Prostate gland (tissue), 2 donors: Measurements from ENCODE around the gene CD52. TPM values are rescaled to one million over a fixed set of nuclear protein-coding genes. Genes with fewer than 3 reads are reported as not detected.

Experiments used
- DNase-seq: peaks from one replicate; pipeline ENCODE4 v3.0.0-alpha.2; 2019; ENCODE audit warnings: low spot score
- H3K27ac ChIP-seq, 2 donors: fragments of 200-600 bp; sonication (generic); 2 replicates each; pipeline ENCODE4 v1.5.1; 2017 to 2019
- H3K27me3 ChIP-seq: fragments of 200-600 bp; sonication (generic); replicated peaks from 2 replicates; pipeline ENCODE4 v1.5.1; 2019; ENCODE audit not compliant: insufficient read depth
- H3K36me3 ChIP-seq, 2 donors: fragments of 200-600 bp; sonication (generic); 1 replicate in 1 of 2; 2 replicates in 1 of 2; pipeline versions ENCODE4 v1.5.1 to v1.8.1; 2017 to 2019
- H3K4me1 ChIP-seq: fragments of 200-600 bp; sonication (generic); replicated peaks from 2 replicates; pipeline ENCODE4 v1.5.1; 2019
- H3K4me3 ChIP-seq, 2 donors: fragments of 200-600 bp; sonication (generic); 2 replicates each; pipeline ENCODE4 v1.5.1; 2017 to 2019
- H3K9me3 ChIP-seq: fragments of 200-600 bp; sonication (generic); 2 replicates; pipeline ENCODE4 v1.5.1; 2017
- POLR2A ChIP-seq: fragments of 450-650 bp; IDR thresholded peaks from one replicate; pipeline ENCODE4 v1.6.1; 2016; ENCODE audit warnings: antibody characterized with exemption, mild to moderate bottlenecking
- POLR2AphosphoS5 ChIP-seq: sonication (generic); formaldehyde crosslinking; IDR thresholded peaks from one replicate; pipeline ENCODE4 v1.6.1; 2017; ENCODE audit warnings: antibody characterized with exemption
- WGBS: methylation state at CpG from one replicate; pipeline ENCODE4 v1.1.5; 2018; 5-methylcytosine and 5-hydroxymethylcytosine counted together
- intact Hi-C: fragments of 100-400 bp; cut with DNase I; formaldehyde crosslinking; loops from one replicate; pipeline ENCODE4 v1.14.2; 2022
- total RNA-seq, 2 donors: library from RNA; depleted of rRNA; stranded (reverse); fragments of >200 nt; gene quantifications; one replicate each; pipeline ENCODE4 v1.1.0, GENCODE V29; 2016
- TF ChIP-seq, protein P1 (sequence below), 4 experiments: fragments of 200-600 bp in 2 of 4; fragments of 450-650 bp in 2 of 4; sonication (generic) in 2 of 4; IDR thresholded peaks; 1 replicate in 3 of 4; 2 replicates in 1 of 4; pipeline ENCODE4 v1.5.1; 2016 to 2019; ENCODE audit warnings: antibody characterized with exemption in 4 of 4, mild to moderate bottlenecking in 2 of 4, moderate library complexity in 2 of 4

Gene CD52
- total RNA-seq, 2 donors from 2014 or later: 3.2 to 5.3 TPM

DNA sequence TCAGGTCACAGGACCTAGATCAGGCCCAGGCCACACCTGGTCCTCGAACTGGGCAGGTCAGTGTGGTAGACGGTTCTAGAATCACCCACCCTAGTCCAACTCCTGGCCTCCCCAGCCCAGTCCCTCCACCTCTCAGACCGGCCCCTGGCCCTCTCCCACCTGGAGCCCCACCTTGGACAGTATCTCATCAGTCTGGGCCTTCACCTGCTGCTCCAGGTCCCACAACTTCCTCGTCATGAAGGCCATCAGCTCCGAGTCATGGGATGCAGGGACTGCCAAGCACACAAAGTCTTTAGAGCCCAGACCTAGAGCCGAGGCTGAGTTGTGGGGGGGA lies 20.0 kb upstream of the CD52 start:
- Histone ChIP-seq H3K27me3 (no peaks in the 10 kb centered on the region), H3K4me1 (no peaks in the 10 kb centered on the region), H3K9me3 (no peaks in the 10 kb centered on the region), H3K36me3 (no peaks in the 10 kb centered on the region), H3K4me3 (no peak overlapping the region), H3K27ac (no peak overlapping the region)
- intact Hi-C loops: no loop called here
- no peak for DNase-seq
- TF ChIP-seq POLR2AphosphoS5 (no peak), POLR2A (no peak)
- TF ChIP-seq, protein P1, sequence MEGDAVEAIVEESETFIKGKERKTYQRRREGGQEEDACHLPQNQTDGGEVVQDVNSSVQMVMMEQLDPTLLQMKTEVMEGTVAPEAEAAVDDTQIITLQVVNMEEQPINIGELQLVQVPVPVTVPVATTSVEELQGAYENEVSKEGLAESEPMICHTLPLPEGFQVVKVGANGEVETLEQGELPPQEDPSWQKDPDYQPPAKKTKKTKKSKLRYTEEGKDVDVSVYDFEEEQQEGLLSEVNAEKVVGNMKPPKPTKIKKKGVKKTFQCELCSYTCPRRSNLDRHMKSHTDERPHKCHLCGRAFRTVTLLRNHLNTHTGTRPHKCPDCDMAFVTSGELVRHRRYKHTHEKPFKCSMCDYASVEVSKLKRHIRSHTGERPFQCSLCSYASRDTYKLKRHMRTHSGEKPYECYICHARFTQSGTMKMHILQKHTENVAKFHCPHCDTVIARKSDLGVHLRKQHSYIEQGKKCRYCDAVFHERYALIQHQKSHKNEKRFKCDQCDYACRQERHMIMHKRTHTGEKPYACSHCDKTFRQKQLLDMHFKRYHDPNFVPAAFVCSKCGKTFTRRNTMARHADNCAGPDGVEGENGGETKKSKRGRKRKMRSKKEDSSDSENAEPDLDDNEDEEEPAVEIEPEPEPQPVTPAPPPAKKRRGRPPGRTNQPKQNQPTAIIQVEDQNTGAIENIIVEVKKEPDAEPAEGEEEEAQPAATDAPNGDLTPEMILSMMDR (IDR thresholded peaks at IDR 0.05): no peak
- 89% methylated on average over 3 of the region's 6 CpGs for WGBS

DNA sequence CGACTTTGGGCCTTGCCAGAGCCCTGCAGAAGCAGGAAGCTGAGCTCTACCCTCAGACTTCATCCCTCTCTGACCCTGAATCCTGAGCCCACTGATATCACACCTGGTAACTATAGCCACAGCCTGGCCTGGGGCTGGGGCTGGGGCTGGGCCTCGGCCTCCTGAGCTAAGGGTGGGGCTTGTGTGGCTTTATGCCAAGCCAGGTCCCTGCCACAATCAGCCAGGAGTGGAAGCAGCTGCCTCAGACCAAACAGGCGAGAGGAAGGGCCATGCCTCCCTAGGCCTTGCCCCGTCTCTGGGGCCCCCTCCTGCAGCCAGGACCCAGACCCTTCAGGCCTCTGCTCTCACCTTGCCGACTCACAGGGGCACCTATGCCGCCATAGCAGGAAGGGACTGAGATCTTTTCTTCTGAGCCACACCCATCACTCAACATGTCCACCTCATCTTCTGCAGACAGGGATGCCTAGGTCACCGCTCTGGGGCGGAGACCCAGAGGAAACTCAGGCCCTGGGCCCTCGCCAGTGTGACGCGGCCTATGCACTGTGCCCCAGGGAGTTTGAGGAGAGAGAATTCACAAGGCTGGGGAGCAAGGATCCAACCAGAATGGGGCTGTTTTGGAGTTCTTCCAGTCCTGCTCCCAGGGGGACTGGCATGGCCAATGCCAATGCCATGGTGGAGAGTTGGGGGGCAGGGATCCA lies 17.0 kb upstream of the CD52 start:
- Histone ChIP-seq H3K27me3 (no peaks in the 10 kb centered on the region), H3K4me3 (no peak overlapping the region), H3K36me3 (no peaks in the 10 kb centered on the region), H3K27ac (no peak overlapping the region), H3K9me3 (no peaks in the 10 kb centered on the region), H3K4me1 (no peaks in the 10 kb centered on the region)
- WGBS: 83% methylated on average over 9 of the region's 11 CpGs
- TF ChIP-seq, protein P1 (IDR thresholded peaks at IDR 0.05): no peak
- TF ChIP-seq POLR2AphosphoS5 (no peak), POLR2A (no peak)
- intact Hi-C loops: no loop called here
- no peak for DNase-seq

DNA sequence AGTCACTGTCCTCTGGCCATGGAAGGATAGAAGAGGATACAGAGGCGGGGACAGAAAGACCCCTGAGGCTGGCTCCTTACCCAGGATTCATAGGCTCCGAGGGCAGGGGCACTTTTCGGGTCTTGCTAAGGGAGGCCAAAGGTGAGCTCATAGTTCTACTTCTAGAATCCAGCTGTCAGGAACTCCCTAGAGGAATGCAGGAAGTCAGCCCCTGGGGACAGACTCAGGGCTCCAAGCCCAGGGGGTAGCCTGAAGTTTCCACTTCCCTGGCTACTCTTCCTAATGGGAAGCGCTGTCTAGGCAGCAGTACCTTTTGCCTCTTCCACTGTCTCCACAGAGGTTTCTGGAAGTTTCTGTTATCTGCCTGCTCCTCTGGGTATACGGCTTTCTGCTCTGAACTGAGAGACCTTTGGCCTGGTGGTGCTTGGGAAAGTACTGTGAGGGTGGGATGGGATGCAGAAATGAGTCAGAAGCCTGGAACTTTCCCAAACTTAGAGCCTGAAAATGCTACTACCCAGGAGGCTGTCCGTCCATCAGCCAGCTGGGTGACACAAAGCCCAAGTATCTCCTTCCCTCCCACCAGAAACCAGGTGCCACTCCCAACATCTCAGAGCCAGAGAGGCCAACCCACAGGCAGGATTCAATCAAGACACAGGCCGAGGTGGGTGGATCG lies 14.9 kb upstream of the CD52 start:
- Histone ChIP-seq H3K4me3 (no peak overlapping the region), H3K36me3 (no peaks in the 10 kb centered on the region), H3K9me3 (no peaks in the 10 kb centered on the region), H3K27ac (no peak overlapping the region), H3K4me1 (no peaks in the 10 kb centered on the region), H3K27me3 (no peaks in the 10 kb centered on the region)
- no peak for TF ChIP-seq POLR2A
- DNase-seq: no peak
- 78% methylated on average over 8 of the region's 8 CpGs for WGBS
- intact Hi-C loops: no loop called here

DNA sequence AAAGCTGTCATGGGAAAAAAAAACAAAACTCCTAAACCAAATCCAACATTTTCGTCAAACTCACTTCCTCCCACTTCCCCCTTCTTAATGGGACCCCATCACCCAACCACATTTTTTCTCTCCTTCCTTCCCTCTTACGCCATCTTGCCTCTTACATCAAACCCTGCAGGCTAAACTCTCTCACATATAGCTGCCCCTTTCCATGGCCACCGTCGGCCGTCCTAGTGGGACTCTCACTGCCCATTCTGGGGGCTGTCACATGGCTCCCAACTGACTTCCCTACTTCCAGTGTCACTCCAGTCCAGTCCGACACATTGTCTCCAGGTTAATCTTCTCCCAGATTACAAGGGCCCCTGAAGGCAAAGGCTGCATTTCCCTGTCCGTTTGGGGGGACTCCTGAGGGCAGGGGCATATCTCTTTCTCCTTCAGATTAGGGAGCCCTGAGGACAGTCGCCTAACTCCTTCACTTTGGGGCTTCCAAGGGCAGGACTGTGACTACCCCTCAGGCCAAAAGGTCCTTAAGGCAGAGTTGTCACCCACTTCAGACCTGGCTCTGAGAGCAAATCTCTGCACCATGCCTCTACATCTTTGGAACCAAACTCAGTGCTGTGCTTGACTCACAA lies 12.0 kb upstream of the CD52 start:
- Histone ChIP-seq H3K36me3 (no peaks in the 10 kb centered on the region), H3K4me1 (no peaks in the 10 kb centered on the region), H3K9me3 (no peaks in the 10 kb centered on the region), H3K27ac (no peak overlapping the region), H3K4me3 (peak overlapping the region; percentile 65 to 80), H3K27me3 (no peaks in the 10 kb centered on the region)
- WGBS: 13% methylated on average over 8 of the region's 8 CpGs
- no peak for DNase-seq
- no peak for TF ChIP-seq POLR2AphosphoS5
- TF ChIP-seq, protein P1 (IDR thresholded peaks at IDR 0.05): no peak
- TF ChIP-seq POLR2A: no peak
- intact Hi-C loops: no loop called here

DNA sequence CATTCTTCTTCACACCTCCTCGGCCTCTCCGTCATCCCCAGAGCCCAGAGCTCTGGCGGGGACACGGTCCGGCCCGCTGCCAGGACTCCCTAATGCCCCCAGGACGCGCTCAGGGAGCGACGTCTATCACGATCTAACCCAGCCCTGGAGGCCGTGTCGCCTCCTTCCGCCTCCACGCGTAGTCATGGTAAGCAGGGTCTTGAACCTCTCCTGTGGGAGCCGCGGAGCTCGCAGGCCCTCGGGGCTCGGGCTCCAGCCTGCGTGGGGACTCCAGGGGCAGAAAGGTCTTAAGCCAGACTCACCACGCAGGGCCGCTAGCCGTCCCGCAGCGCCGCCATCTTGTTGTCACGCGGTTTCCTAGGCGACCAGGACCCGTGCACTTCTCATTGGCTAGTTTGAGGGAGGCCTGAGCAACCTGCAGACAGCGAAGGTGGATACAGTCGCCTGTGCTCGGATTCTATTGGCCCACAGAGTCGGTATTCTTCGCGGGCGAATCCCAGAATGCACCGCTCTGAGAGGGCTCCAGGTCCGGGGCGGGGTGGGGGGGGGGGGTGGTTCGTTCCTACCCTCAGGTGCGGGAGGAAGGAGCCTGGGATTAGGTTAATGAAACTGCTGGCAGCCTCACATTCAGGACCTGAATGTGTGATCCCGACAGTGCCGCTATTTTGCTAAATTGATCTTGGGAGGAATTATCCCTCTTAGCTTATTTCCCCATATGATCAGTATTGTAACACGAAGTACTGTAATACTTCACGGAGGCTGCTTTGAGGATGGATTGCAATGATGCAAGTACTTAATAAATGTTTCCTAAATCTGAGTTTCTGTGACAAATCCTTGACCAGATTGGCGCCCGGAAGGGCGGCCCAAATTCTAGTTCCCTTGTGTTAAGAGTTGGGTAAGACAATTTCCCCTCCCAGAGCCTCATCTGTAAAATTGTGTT lies 11.2 kb upstream of the CD52 start, which contains the start of gene UBXN11:
Gene UBXN11, minus strand, starts transcription at position 347 of the 940 bp plus-strand sequence. CDS start 3,753 bp downstream, outside the sequence.
- Histone ChIP-seq H3K27ac (no peak within 1 kb of the TSS), H3K9me3 (no peaks in the 10 kb centered on the region), H3K4me1 (no peaks in the 10 kb centered on the region), H3K27me3 (no peaks in the 10 kb centered on the region), H3K36me3 (no peaks in the 10 kb centered on the region), H3K4me3 (peak within 1 kb of the TSS; percentile 65 to 80)
- intact Hi-C loops: no loop called here
- TF ChIP-seq POLR2AphosphoS5 (peak; percentile 87), POLR2A (no peak)
- TF ChIP-seq, protein P1 (IDR thresholded peaks at IDR 0.05): peak in 2 of 4 experiments; percentile 19 to 24
- peak; percentile 96 for DNase-seq
- 2% methylated on average over 51 of the region's 51 CpGs for WGBS
